GM19351 (cell line): ENCODE results near the gene PCDHGB1.
"Not testable (repeated sequence)": the region's sequence is repeated elsewhere in the genome, so short reads cannot be mapped to it uniquely, and the experiment has no call there.

Experiments
- ATAC-seq: cut with Tn5 transposase; IDR thresholded peaks from one replicate; pipeline ENCODE4 v1.9.1; 2021; ENCODE audit warnings: mild to moderate bottlenecking, moderate library complexity; ENCODE audit not compliant: unreplicated experiment

PCDHGB1 gene

GRCh38 chr5:141382469-141383294, 32.8 kb downstream of the PCDHGB1 start, which contains the start of gene PCDHGA7:
TSS of gene PCDHGA7 (plus strand) at chr5:141382742. CDS start at chr5:141382900, 158 bp downstream.
- no peak for ATAC-seq

- no peak for ATAC-seq
These were observed 33.4 kb downstream of the PCDHGB1 start for GRCh38 chr5:141383345-141383744.

GRCh38 chr5:141384471-141385267, 34.8 kb downstream of the PCDHGB1 start:
- ATAC-seq: no peak

GRCh38 chr5:141387557-141388311, 37.8 kb downstream of the PCDHGB1 start, which contains the start of gene PCDHGB4:
TSS of gene PCDHGB4 (plus strand) at chr5:141387698. CDS start at chr5:141387885, 187 bp downstream.
- peak; percentile 44 for ATAC-seq

- no peak for ATAC-seq
These were observed 38.8 kb downstream of the PCDHGB1 start for GRCh38 chr5:141388661-141389060.

GRCh38 chr5:141389153-141390042, 39.5 kb downstream of the PCDHGB1 start:
- no peak for ATAC-seq

GRCh38 chr5:141392429-141393198, 42.7 kb downstream of the PCDHGB1 start, which contains the start of gene PCDHGA8:
TSS of gene PCDHGA8 (plus strand) at chr5:141392633. CDS start at chr5:141392814, 181 bp downstream.
- ATAC-seq: no peak

GRCh38 chr5:141393267-141393666, 43.4 kb downstream of the PCDHGB1 start:
- ATAC-seq: no peak

- not testable (repeated sequence) for ATAC-seq
These were observed 44.7 kb downstream of the PCDHGB1 start for GRCh38 chr5:141394401-141395187.

GRCh38 chr5:141397756-141398551, 48.1 kb downstream of the PCDHGB1 start, which contains the start of gene PCDHGB5:
TSS of gene PCDHGB5 (plus strand) at chr5:141397947. CDS start at chr5:141398128, 181 bp downstream.
- ATAC-seq: peak; percentile 98

GRCh38 chr5:141398608-141399007, 48.7 kb downstream of the PCDHGB1 start:
- no peak for ATAC-seq

- no peak for ATAC-seq
These were observed 49.8 kb downstream of the PCDHGB1 start for GRCh38 chr5:141399555-141400258.
